ENCODE results near the gene NLRP5.

NLRP5 gene

GRCh38 chr19:56091751-56092546 is 105.4 kb downstream of the NLRP5 start:
- no peak for TF ChIP-seq ZNF677 (tag by site-specific recombination; IDR thresholded peaks at IDR 0.05)
- no peak for TF ChIP-seq IKZF3 (tag by site-specific recombination; IDR thresholded peaks at IDR 0.05)
- no peak for TF ChIP-seq ZNF133 (tag by site-specific recombination; IDR thresholded peaks at IDR 0.05)
- TF ChIP-seq ZNF2 (tag by site-specific recombination; IDR thresholded peaks at IDR 0.05) = no peak
- TF ChIP-seq ZNF629 (tag by site-specific recombination; IDR thresholded peaks at IDR 0.05) = no peak
- no peak for TF ChIP-seq ZNF549 (tag by site-specific recombination; IDR thresholded peaks at IDR 0.05)
- TF ChIP-seq HOXA7 (CRISPR knock-in tag; IDR thresholded peaks at IDR 0.05; ENCODE audit: borderline replicate concordance) = no peak
- Histone ChIP-seq H3K27ac (ENCODE audit: extremely low read depth, low read depth, low read length) (no peak overlapping the region), H3K36me3 (ENCODE audit: control insufficient read depth in 2 of 2, insufficient read depth in 1 of 2, low read length in 2 of 2) (peaks cover 8 to 38% of the 10 kb centered on the region in 2 experiments; a peak in 2 of 3 replicates), H3K9me3 (ENCODE audit: control insufficient read depth, insufficient read depth, low read depth, low read length) (no peaks in the 10 kb centered on the region), H3K4me1 (ENCODE audit: control insufficient read depth, insufficient read depth, low read length) (peaks cover 5% of the 10 kb centered on the region), H3K4me3 (ENCODE audit: low read depth, low read length) (no peak overlapping the region)
- CTCF ChIA-PET = interaction anchor here (1.0 to 3.4 kb wide), 4 partner anchors 10 to 16 kb away, joined by 3 to 17 read pairs (median 4); no protein-coding TSS in a partner anchor
- POLR2A ChIA-PET = no interaction called here

GRCh38 chr19:56092685-56093631 is 106.4 kb downstream of the NLRP5 start:
- TF ChIP-seq ZNF629 (tag by site-specific recombination; IDR thresholded peaks at IDR 0.05) (no peak), ZSCAN16 (tag by site-specific recombination; IDR thresholded peaks at IDR 0.05) (no peak), ZNF175 (tag by site-specific recombination; IDR thresholded peaks at IDR 0.05) (no peak), KLF9 (tag by site-specific recombination; IDR thresholded peaks at IDR 0.05; ENCODE audit: low read depth) (no peak), ZNF768 (tag by site-specific recombination; IDR thresholded peaks at IDR 0.05) (no peak), PRDM10 (tag by site-specific recombination; IDR thresholded peaks at IDR 0.05) (peak; percentile 45; the same call in 1 of the 2 replicates), SETDB1 (IDR thresholded peaks at IDR 0.05; ENCODE audit: insufficient read length, low read length) (peak; percentile 68), PATZ1 (tag by site-specific recombination; IDR thresholded peaks at IDR 0.05) (no peak), ZNF350 (tag by site-specific recombination; IDR thresholded peaks at IDR 0.05) (no peak), ZNF335 (tag by site-specific recombination; conservative IDR thresholded peaks at IDR 0.05) (no peak), ZNF169 (tag by site-specific recombination; IDR thresholded peaks at IDR 0.05) (no peak)
- ChIA-PET POLR2A (no interaction called here), CTCF (no interaction called here)
- Histone ChIP-seq H3K36me3 (ENCODE audit: control insufficient read depth in 2 of 2, insufficient read depth in 1 of 2, low read length in 2 of 2) (peaks cover 8 to 43% of the 10 kb centered on the region in 2 experiments; a peak in 2 of 3 replicates), H3K27ac (ENCODE audit: extremely low read depth, low read depth, low read length) (no peak overlapping the region), H3K4me1 (ENCODE audit: control insufficient read depth, insufficient read depth, low read length) (peaks cover 5% of the 10 kb centered on the region), H3K4me3 (ENCODE audit: low read depth, low read length) (no peak overlapping the region), H3K9me3 (ENCODE audit: control insufficient read depth, insufficient read depth, low read depth, low read length) (no peaks in the 10 kb centered on the region)
